Type B pancreatic cell (in vitro differentiated cells): ENCODE results near the gene TPD52L1. TPM values are rescaled to one million over a fixed set of nuclear protein-coding genes. Genes with fewer than 3 reads are reported as not detected.

Experiments used
- DNase-seq: peaks from one replicate; pipeline ENCODE4 v3.0.0; 2021; ENCODE audit warnings: mixed read lengths; ENCODE audit not compliant: unreplicated experiment; ENCODE audit errors: extremely low spot score
- H3K27ac Mint-ChIP-seq: 2 replicates; pipeline ENCODE4 v1.8.0; 2021; ENCODE audit warnings: mild to moderate bottlenecking, mixed read lengths
- H3K27me3 Mint-ChIP-seq: 2 replicates; pipeline ENCODE4 v1.8.0; 2021; ENCODE audit warnings: mixed read lengths
- H3K36me3 Mint-ChIP-seq: 2 replicates; pipeline ENCODE4 v1.8.0; 2021; ENCODE audit warnings: mixed read lengths
- H3K4me1 Mint-ChIP-seq: one replicate; pipeline ENCODE4 v1.8.0; 2021; ENCODE audit warnings: mixed read lengths; ENCODE audit not compliant: unreplicated experiment
- H3K4me3 Mint-ChIP-seq: 2 replicates; pipeline ENCODE4 v1.8.0; 2021; ENCODE audit warnings: mild to moderate bottlenecking, mixed read lengths
- H3K9me3 Mint-ChIP-seq: 2 replicates; pipeline ENCODE4 v1.8.0; 2021; ENCODE audit warnings: mixed read lengths
- total RNA-seq: library from RNA; stranded (reverse); gene quantifications from 2 replicates; pipeline ENCODE4 v1.2.1, GENCODE V29; 2021; ENCODE audit warnings: low replicate concordance
- TF ChIP-seq, protein P1 (sequence below): fragments of 200-600 bp; sonication (generic); conservative IDR thresholded peaks from 2 replicates; pipeline ENCODE4 v1.5.0; 2021; ENCODE audit warnings: antibody characterized with exemption, mild to moderate bottlenecking

The TPD52L1 gene
- total RNA-seq, 1 donor from 2014 or later, result 80.4 TPM

GRCh38 chr6:125197795-125198269 lies 44.3 kb downstream of the TPD52L1 start:
- peak overlapping the region; percentile 15 for H3K4me3 Mint-ChIP-seq
- peaks cover 8% of the 10 kb centered on the region for H3K9me3 Mint-ChIP-seq
- DNase-seq, result no peak
- peak overlapping the region; percentile 67 for H3K27ac Mint-ChIP-seq
- H3K4me1 Mint-ChIP-seq, result peaks cover 67% of the 10 kb centered on the region
- H3K27me3 Mint-ChIP-seq, result no peaks in the 10 kb centered on the region
- TF ChIP-seq, protein P1, sequence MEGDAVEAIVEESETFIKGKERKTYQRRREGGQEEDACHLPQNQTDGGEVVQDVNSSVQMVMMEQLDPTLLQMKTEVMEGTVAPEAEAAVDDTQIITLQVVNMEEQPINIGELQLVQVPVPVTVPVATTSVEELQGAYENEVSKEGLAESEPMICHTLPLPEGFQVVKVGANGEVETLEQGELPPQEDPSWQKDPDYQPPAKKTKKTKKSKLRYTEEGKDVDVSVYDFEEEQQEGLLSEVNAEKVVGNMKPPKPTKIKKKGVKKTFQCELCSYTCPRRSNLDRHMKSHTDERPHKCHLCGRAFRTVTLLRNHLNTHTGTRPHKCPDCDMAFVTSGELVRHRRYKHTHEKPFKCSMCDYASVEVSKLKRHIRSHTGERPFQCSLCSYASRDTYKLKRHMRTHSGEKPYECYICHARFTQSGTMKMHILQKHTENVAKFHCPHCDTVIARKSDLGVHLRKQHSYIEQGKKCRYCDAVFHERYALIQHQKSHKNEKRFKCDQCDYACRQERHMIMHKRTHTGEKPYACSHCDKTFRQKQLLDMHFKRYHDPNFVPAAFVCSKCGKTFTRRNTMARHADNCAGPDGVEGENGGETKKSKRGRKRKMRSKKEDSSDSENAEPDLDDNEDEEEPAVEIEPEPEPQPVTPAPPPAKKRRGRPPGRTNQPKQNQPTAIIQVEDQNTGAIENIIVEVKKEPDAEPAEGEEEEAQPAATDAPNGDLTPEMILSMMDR, result no peak
- H3K36me3 Mint-ChIP-seq, result peaks cover 8% of the 10 kb centered on the region

DNA sequence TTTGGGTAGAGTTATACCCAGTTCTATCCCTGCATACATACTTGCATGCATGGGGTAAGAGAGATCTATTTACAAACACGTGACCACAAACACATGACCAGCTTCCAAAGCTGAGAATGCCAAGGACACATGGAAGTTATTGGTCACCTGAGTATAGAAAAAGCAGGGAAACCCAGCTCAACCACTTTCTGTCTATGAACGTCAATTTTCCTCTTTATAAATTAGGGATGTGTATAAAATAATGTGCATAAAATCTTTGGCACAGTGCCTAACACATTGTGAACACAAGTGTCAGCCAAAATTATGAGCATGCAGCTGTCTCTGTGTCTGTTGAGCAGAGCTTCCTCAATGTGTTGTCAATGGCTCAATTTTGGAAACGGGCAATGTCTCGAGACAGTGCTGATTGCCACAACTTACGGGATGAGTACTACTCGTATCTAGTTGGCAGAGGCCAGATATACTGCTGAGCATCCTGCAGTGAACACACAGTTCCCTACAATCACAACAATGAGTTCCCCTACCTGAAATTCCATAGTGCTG lies 44.9 kb downstream of the TPD52L1 start:
- Mint-ChIP-seq H3K27ac (peak overlapping the region; percentile 67), H3K4me1 (peaks cover 74% of the 10 kb centered on the region), H3K27me3 (no peaks in the 10 kb centered on the region), H3K36me3 (peaks cover 8% of the 10 kb centered on the region), H3K9me3 (peaks cover 8% of the 10 kb centered on the region), H3K4me3 (no peak overlapping the region)
- DNase-seq, result no peak
- TF ChIP-seq, protein P1, result no peak

DNA sequence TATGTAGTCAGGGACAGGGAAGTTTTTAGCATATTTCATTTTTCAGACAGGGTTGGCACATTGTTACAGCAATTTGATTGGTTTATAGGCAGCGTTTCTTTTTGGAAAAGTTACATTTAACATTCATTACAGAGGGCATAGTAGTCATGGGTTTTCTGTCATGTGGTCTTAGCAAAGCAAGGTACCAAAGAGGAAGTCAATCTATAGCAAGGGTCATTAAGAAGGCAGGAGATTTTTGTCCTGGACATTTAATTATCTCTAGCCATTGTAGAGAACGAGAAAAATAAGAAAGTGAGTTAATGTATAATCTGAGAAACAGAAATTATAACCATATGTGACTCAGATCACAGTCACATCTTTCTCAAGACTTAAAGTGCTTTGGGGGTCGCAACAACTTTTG lies 47.4 kb downstream of the TPD52L1 start:
- H3K9me3 Mint-ChIP-seq, result peaks cover 8% of the 10 kb centered on the region
- TF ChIP-seq, protein P1, result no peak
- DNase-seq, result no peak
- H3K4me3 Mint-ChIP-seq, result peak overlapping the region; percentile 3
- peaks cover 8% of the 10 kb centered on the region for H3K36me3 Mint-ChIP-seq
- no peak overlapping the region for H3K27ac Mint-ChIP-seq
- H3K4me1 Mint-ChIP-seq, result peaks cover 56% of the 10 kb centered on the region
- no peaks in the 10 kb centered on the region for H3K27me3 Mint-ChIP-seq

DNA sequence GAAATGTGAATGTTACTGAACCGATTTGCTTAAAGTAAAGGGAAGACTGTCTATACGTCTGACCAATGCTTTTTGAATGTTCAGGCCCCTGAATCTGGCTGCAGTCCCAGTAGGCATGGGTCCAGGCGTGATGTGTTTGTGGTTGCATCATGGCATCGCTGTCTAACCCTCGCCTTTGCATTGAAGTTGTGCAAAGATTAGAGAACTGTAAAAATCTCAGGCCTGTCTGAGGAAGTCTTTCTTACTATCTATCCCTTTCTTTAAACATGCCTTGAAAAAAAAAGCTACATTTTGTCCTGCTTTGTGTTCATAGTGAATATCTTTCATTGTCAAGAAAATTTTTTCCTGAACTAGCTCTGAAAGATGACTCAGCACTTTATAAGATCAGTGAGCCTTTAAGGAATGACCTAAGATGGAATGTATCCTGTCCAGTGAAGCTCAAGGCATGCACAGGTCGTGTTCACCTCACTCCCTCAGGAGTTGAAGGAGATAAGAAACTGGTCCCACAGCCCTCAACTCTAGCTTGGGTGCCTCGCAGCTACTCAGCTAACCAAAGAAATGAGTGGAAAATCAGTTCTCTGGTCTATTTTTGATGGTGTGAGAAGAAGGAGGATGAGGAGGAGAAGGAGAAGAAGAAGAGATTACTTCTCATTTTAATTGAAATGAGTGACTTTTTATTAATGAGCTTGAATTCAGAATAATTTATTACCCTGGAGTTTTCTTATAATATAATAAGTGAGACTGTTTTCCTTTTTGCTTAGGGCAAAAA lies 48.6 kb downstream of the TPD52L1 start:
- peaks cover 48% of the 10 kb centered on the region for H3K4me1 Mint-ChIP-seq
- H3K4me3 Mint-ChIP-seq, result peak overlapping the region; percentile 80
- H3K27ac Mint-ChIP-seq, result peak overlapping the region; percentile 91
- TF ChIP-seq, protein P1, result no peak
- peaks cover 14% of the 10 kb centered on the region for H3K9me3 Mint-ChIP-seq
- no peaks in the 10 kb centered on the region for H3K27me3 Mint-ChIP-seq
- peaks cover 14% of the 10 kb centered on the region for H3K36me3 Mint-ChIP-seq
- DNase-seq, result no peak

- Mint-ChIP-seq H3K27me3 (no peaks in the 10 kb centered on the region), H3K9me3 (peaks cover 14% of the 10 kb centered on the region), H3K4me3 (no peak overlapping the region), H3K36me3 (peaks cover 14% of the 10 kb centered on the region), H3K27ac (peak overlapping the region; percentile 71), H3K4me1 (peaks cover 41% of the 10 kb centered on the region)
- DNase-seq, result no peak
- TF ChIP-seq, protein P1, result no peak
Measured at GRCh38 chr6:125203395-125203794, 49.8 kb downstream of the TPD52L1 start.
